ENCODE results near the gene TSHZ1. TPM values are rescaled to one million over a fixed set of nuclear protein-coding genes. Genes with fewer than 3 reads are reported as not detected.

The TSHZ1 gene
- total and polyA plus RNA-seq, 2 of the 8 experiments (the other 6 are each of a cell fraction or from before 2014, with no cell fraction given): 0.03 to 0.32 TPM

DNA sequence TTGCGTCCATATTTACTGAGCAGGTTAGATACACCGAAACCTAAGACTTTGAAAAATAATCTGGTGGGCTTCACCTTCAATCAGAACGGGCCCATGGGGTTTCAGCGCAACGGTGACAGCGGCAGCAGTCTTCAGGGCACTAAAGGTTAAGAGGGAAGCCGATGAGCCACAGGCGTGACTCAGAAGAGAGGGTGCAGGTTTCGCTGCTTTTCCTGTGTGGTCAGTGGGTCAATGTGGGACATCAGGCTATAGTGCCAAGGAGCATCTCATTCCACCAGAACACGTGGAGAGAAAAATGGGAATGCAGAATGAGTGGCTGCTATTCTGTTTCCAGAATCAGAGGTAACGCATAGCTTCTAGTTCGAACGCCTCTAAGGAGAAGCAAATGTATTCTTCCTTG, 10.5 kb upstream of the TSHZ1 start (continued):
- TF ChIP-seq, protein P1, sequence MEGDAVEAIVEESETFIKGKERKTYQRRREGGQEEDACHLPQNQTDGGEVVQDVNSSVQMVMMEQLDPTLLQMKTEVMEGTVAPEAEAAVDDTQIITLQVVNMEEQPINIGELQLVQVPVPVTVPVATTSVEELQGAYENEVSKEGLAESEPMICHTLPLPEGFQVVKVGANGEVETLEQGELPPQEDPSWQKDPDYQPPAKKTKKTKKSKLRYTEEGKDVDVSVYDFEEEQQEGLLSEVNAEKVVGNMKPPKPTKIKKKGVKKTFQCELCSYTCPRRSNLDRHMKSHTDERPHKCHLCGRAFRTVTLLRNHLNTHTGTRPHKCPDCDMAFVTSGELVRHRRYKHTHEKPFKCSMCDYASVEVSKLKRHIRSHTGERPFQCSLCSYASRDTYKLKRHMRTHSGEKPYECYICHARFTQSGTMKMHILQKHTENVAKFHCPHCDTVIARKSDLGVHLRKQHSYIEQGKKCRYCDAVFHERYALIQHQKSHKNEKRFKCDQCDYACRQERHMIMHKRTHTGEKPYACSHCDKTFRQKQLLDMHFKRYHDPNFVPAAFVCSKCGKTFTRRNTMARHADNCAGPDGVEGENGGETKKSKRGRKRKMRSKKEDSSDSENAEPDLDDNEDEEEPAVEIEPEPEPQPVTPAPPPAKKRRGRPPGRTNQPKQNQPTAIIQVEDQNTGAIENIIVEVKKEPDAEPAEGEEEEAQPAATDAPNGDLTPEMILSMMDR (IDR thresholded peaks at IDR 0.05; ENCODE audit: control extremely low read depth in 1 of 3, insufficient read depth in 1 of 3, low read depth in 1 of 3, low read length in 3 of 3): no peak
- TF ChIP-seq RNF2 (IDR thresholded peaks at IDR 0.05; ENCODE audit: borderline replicate concordance, low read depth, low read length, missing control alignments, poor library complexity, severe bottlenecking): no peak
- no peak for TF ChIP-seq BCL11A (IDR thresholded peaks at IDR 0.05; ENCODE audit: low read depth in 2 of 2, low read length in 2 of 2)
- TF ChIP-seq RAD21 (IDR thresholded peaks at IDR 0.05 in 1 of 2, conservative IDR thresholded peaks at IDR 0.05 in 1 of 2; ENCODE audit: low read depth in 2 of 2, low read length in 2 of 2): no peak
- no peak for TF ChIP-seq RXRA (IDR thresholded peaks at IDR 0.05; ENCODE audit: insufficient read depth, low read depth, low read length)
- TF ChIP-seq, protein P2, sequence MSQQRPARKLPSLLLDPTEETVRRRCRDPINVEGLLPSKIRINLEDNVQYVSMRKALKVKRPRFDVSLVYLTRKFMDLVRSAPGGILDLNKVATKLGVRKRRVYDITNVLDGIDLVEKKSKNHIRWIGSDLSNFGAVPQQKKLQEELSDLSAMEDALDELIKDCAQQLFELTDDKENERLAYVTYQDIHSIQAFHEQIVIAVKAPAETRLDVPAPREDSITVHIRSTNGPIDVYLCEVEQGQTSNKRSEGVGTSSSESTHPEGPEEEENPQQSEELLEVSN (IDR thresholded peaks at IDR 0.05): no peak
- no peak for TF ChIP-seq RBBP5 (IDR thresholded peaks at IDR 0.05; ENCODE audit: borderline replicate concordance, low read depth, low read length)
- TF ChIP-seq HDAC2 (IDR thresholded peaks at IDR 0.05; ENCODE audit: borderline replicate concordance in 1 of 2, low read depth in 2 of 2, low read length in 2 of 2): no peak
